HG02610 (cell line): Measurements from ENCODE around the gene MKLN1.
A peak's percentile ranks its signal among the peaks of the same experiment; 100 is the strongest.

ENCODE experiments used
- ATAC-seq: cut with Tn5 transposase; IDR thresholded peaks from one replicate; pipeline ENCODE4 v1.9.1; 2021; ENCODE audit warnings: mild to moderate bottlenecking, moderate library complexity; ENCODE audit not compliant: unreplicated experiment

The MKLN1 gene

GRCh38 chr7:131346885-131347592, 19.4 kb downstream of the MKLN1 start:
- no peak for ATAC-seq

- ATAC-seq = no peak
Observed at GRCh38 chr7:131352032-131352431, 24.4 kb downstream of the MKLN1 start.

GRCh38 chr7:131354390-131354789, 26.7 kb downstream of the MKLN1 start:
- no peak for ATAC-seq

- no peak for ATAC-seq
Observed at GRCh38 chr7:131355917-131356777, 28.5 kb downstream of the MKLN1 start.

GRCh38 chr7:131357282-131357880, 29.7 kb downstream of the MKLN1 start:
- no peak for ATAC-seq

GRCh38 chr7:131358636-131359035, 31.0 kb downstream of the MKLN1 start:
- no peak for ATAC-seq

- ATAC-seq = no peak
Observed at GRCh38 chr7:131359136-131359776, 31.6 kb downstream of the MKLN1 start.

GRCh38 chr7:131363719-131364118, 36.0 kb downstream of the MKLN1 start:
- no peak for ATAC-seq

GRCh38 chr7:131364767-131365344, 37.2 kb downstream of the MKLN1 start:
- ATAC-seq = no peak

- ATAC-seq = no peak
Observed at GRCh38 chr7:131365838-131366237, 38.2 kb downstream of the MKLN1 start.

- ATAC-seq = no peak
Observed at GRCh38 chr7:131369354-131369753, 41.7 kb downstream of the MKLN1 start.

- ATAC-seq = peak; percentile 74
Observed at GRCh38 chr7:131370523-131370968, 42.9 kb downstream of the MKLN1 start.

- ATAC-seq = no peak
Observed at GRCh38 chr7:131371411-131371810, 43.7 kb downstream of the MKLN1 start.

GRCh38 chr7:131372554-131372953, 44.9 kb downstream of the MKLN1 start:
- ATAC-seq = no peak

GRCh38 chr7:131374821-131375220, 47.1 kb downstream of the MKLN1 start:
- ATAC-seq = no peak

- ATAC-seq = no peak
Observed at GRCh38 chr7:131381069-131381838, 53.6 kb downstream of the MKLN1 start.

GRCh38 chr7:131383417-131384285, 56.0 kb downstream of the MKLN1 start:
- ATAC-seq = no peak

- ATAC-seq = no peak
Observed at GRCh38 chr7:131384286-131384635, 56.6 kb downstream of the MKLN1 start.

- ATAC-seq = no peak
Observed at GRCh38 chr7:131385039-131385605, 57.4 kb downstream of the MKLN1 start.
